Renal cortical epithelial cell (primary cell): ENCODE results near the gene OR52B6. TPM values are rescaled to one million over a fixed set of nuclear protein-coding genes. Genes with fewer than 3 reads are reported as not detected.

ENCODE experiments used
- total RNA-seq: library from RNA; depleted of rRNA; stranded (reverse); fragments of >200 nt; gene quantifications from 2 replicates; pipeline ENCODE4 v1.2.3, GENCODE V29; 2014

Gene OR52B6
- total RNA-seq, 1 donor from 2014 or later: not detected

Other genes with a start within 250 kb of the OR52B6 start
- 0.15 TPM in 1 of 2 replicates, not detected in the other for gene OR51B5, start 237.4 kb upstream of the OR52B6 start, total RNA-seq
- not detected in 2 replicates for gene OR51B6, start 229.4 kb upstream of the OR52B6 start, total RNA-seq
- not detected in 2 replicates for gene OR51M1, start 197.1 kb upstream of the OR52B6 start, total RNA-seq
- gene OR51Q1, start 158.8 kb upstream of the OR52B6 start, total RNA-seq: not detected in 2 replicates
- gene OR51I1, start 139.4 kb upstream of the OR52B6 start, total RNA-seq: 0.20 TPM in 1 of 2 replicates, not detected in the other
- not detected in 2 replicates for gene OR51I2, start 131.6 kb upstream of the OR52B6 start, total RNA-seq
- 0.10 TPM in 1 of 2 replicates, not detected in the other for gene OR52D1, start 92.2 kb upstream of the OR52B6 start, total RNA-seq
- gene UBQLN3, start 70.9 kb upstream of the OR52B6 start, total RNA-seq: 0.05 TPM in 1 of 2 replicates, not detected in the other
- gene UBQLNL, start 64.2 kb upstream of the OR52B6 start, total RNA-seq: 0.30 TPM in 1 of 2 replicates, not detected in the other
- gene OR52H1, start 32.3 kb upstream of the OR52B6 start, total RNA-seq: 0.10 TPM in 1 of 2 replicates, not detected in the other
- 10.4 and 19.5 TPM in 2 replicates for gene TRIM6, start 15.8 kb downstream of the OR52B6 start, total RNA-seq
- 10.7 and 15.3 TPM in 2 replicates for gene TRIM34, start 44.1 kb downstream of the OR52B6 start, total RNA-seq
- gene TRIM5, start 104.2 kb downstream of the OR52B6 start, total RNA-seq: 37.2 and 44.3 TPM in 2 replicates
- gene TRIM22, start 108.9 kb downstream of the OR52B6 start, total RNA-seq: 148 and 284 TPM in 2 replicates
- gene OR56B1, start 155.6 kb downstream of the OR52B6 start, total RNA-seq: not detected in 2 replicates
- gene OR52N4, start 173.4 kb downstream of the OR52B6 start, total RNA-seq: not detected in 2 replicates
- not detected in 2 replicates for gene OR52N5, start 202.5 kb downstream of the OR52B6 start, total RNA-seq
- gene OR52N1, start 210.4 kb downstream of the OR52B6 start, total RNA-seq: not detected in 2 replicates
- gene OR52N2, start 228.0 kb downstream of the OR52B6 start, total RNA-seq: not detected in 2 replicates